Endothelial cell (in vitro differentiated cells): Measurements from ENCODE around the gene CYP27B1. TPM values are rescaled to one million over a fixed set of nuclear protein-coding genes. Genes with fewer than 3 reads are reported as not detected.

Source experiments
- DNase-seq: peaks from one replicate; pipeline ENCODE4 v3.0.0; 2021; ENCODE audit warnings: low spot score
- H3K27ac Mint-ChIP-seq: one replicate; pipeline ENCODE4 v1.8.0; 2021; ENCODE audit warnings: mixed read lengths, inconsistent platforms; ENCODE audit not compliant: unreplicated experiment
- H3K27me3 Mint-ChIP-seq: one replicate; pipeline ENCODE4 v1.8.0; 2021; ENCODE audit warnings: mild to moderate bottlenecking, moderate library complexity, mixed read lengths, inconsistent platforms; ENCODE audit not compliant: unreplicated experiment
- H3K36me3 Mint-ChIP-seq: one replicate; pipeline ENCODE4 v1.8.0; 2021; ENCODE audit warnings: mild to moderate bottlenecking, low read depth, mixed read lengths, inconsistent platforms; ENCODE audit not compliant: unreplicated experiment
- H3K4me1 Mint-ChIP-seq: one replicate; pipeline ENCODE4 v1.8.0; 2021; ENCODE audit warnings: mild to moderate bottlenecking, mixed read lengths, inconsistent platforms; ENCODE audit not compliant: unreplicated experiment
- H3K4me3 Mint-ChIP-seq: one replicate; pipeline ENCODE4 v1.8.0; 2021; ENCODE audit warnings: mild to moderate bottlenecking, mixed read lengths, inconsistent platforms; ENCODE audit not compliant: unreplicated experiment
- H3K9me3 Mint-ChIP-seq: one replicate; pipeline ENCODE4 v1.8.0; 2021; ENCODE audit warnings: mixed read lengths, inconsistent platforms; ENCODE audit not compliant: unreplicated experiment
- CTCF ChIP-seq: fragments of 200-600 bp; sonication (generic); IDR thresholded peaks from one replicate; pipeline ENCODE4 v1.5.0; 2021; ENCODE audit warnings: antibody characterized with exemption; ENCODE audit not compliant: unreplicated experiment
- total RNA-seq: library from RNA; stranded (reverse); fragmentation: NEBNext Ultra II Directional; extraction: Animal tissue kit (Norgen Biotek cat#: 25700); gene quantifications from one replicate; pipeline ENCODE4 v1.2.1, GENCODE V29; 2021; ENCODE audit not compliant: unreplicated experiment

CYP27B1 gene
- total RNA-seq, 1 donor from 2014 or later = 1.4 TPM

- Mint-ChIP-seq H3K4me3 (peak overlapping the region; percentile 66), H3K27me3 (peaks cover 14% of the 10 kb centered on the region), H3K4me1 (peaks cover 19% of the 10 kb centered on the region), H3K27ac (peak overlapping the region; percentile 8), H3K36me3 (peaks cover 45% of the 10 kb centered on the region), H3K9me3 (no peaks in the 10 kb centered on the region)
- TF ChIP-seq CTCF = no peak
- no peak for DNase-seq
Measured at GRCh38 chr12:57719777-57720605, 46.9 kb downstream of the CYP27B1 start.

- peaks cover 42% of the 10 kb centered on the region for H3K36me3 Mint-ChIP-seq
- peaks cover 15% of the 10 kb centered on the region for H3K4me1 Mint-ChIP-seq
- H3K27ac Mint-ChIP-seq = no peak overlapping the region
- no peak for DNase-seq
- peaks cover 9% of the 10 kb centered on the region for H3K27me3 Mint-ChIP-seq
- TF ChIP-seq CTCF = no peak
- no peak overlapping the region for H3K4me3 Mint-ChIP-seq
- H3K9me3 Mint-ChIP-seq = no peaks in the 10 kb centered on the region
Measured at GRCh38 chr12:57718641-57719528, 48.0 kb downstream of the CYP27B1 start.

GRCh38 chr12:57717846-57718640, 48.8 kb downstream of the CYP27B1 start:
- H3K9me3 Mint-ChIP-seq = no peaks in the 10 kb centered on the region

GRCh38 chr12:57717131-57717530, 49.7 kb downstream of the CYP27B1 start:
- Mint-ChIP-seq H3K27ac (no peak overlapping the region), H3K27me3 (peaks cover 8% of the 10 kb centered on the region), H3K4me1 (peaks cover 15% of the 10 kb centered on the region), H3K4me3 (no peak overlapping the region), H3K9me3 (no peaks in the 10 kb centered on the region), H3K36me3 (peaks cover 43% of the 10 kb centered on the region)
- DNase-seq = no peak
- no peak for TF ChIP-seq CTCF

More at GRCh38 chr12:57717846-57718640, 48.8 kb downstream of the CYP27B1 start:
- H3K27ac Mint-ChIP-seq = no peak overlapping the region
- peaks cover 42% of the 10 kb centered on the region for H3K36me3 Mint-ChIP-seq
- H3K4me3 Mint-ChIP-seq = peak overlapping the region; percentile 85
- DNase-seq = no peak
- H3K27me3 Mint-ChIP-seq = peaks cover 9% of the 10 kb centered on the region
- TF ChIP-seq CTCF = no peak
- peaks cover 15% of the 10 kb centered on the region for H3K4me1 Mint-ChIP-seq
